ENCODE measurements around the gene AGAP1.

DNA sequence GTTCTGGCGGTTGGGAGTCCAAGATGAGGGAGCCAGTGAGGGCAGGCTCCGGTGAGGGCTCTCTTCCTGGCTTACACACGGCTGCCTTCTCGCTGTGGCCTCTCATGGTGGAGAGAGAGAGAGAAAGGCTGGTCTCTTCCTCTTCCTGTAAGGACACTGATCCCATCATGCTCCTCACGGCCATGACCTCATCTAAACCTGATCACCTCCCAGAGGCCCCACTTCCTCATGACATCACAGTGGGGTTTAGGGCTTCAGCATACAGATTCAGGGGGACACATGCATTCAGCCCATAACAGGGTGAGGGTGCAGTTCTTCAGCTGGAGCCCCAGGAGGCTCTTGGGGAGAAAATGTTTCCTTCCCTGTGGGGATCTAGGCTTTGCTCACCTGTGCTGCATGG, 29.2 kb downstream of the AGAP1 start:
- TF ChIP-seq, protein P1, sequence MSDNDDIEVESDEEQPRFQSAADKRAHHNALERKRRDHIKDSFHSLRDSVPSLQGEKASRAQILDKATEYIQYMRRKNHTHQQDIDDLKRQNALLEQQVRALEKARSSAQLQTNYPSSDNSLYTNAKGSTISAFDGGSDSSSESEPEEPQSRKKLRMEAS (IDR thresholded peaks at IDR 0.05), result no peak
- no peak for TF ChIP-seq SP1 (IDR thresholded peaks at IDR 0.05)
- TF ChIP-seq, protein P2, sequence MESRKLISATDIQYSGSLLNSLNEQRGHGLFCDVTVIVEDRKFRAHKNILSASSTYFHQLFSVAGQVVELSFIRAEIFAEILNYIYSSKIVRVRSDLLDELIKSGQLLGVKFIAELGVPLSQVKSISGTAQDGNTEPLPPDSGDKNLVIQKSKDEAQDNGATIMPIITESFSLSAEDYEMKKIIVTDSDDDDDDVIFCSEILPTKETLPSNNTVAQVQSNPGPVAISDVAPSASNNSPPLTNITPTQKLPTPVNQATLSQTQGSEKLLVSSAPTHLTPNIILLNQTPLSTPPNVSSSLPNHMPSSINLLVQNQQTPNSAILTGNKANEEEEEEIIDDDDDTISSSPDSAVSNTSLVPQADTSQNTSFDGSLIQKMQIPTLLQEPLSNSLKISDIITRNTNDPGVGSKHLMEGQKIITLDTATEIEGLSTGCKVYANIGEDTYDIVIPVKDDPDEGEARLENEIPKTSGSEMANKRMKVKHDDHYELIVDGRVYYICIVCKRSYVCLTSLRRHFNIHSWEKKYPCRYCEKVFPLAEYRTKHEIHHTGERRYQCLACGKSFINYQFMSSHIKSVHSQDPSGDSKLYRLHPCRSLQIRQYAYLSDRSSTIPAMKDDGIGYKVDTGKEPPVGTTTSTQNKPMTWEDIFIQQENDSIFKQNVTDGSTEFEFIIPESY (IDR thresholded peaks at IDR 0.05), result no peak
- no peak for TF ChIP-seq TAF1 (conservative IDR thresholded peaks at IDR 0.05)
- TF ChIP-seq, protein P3, sequence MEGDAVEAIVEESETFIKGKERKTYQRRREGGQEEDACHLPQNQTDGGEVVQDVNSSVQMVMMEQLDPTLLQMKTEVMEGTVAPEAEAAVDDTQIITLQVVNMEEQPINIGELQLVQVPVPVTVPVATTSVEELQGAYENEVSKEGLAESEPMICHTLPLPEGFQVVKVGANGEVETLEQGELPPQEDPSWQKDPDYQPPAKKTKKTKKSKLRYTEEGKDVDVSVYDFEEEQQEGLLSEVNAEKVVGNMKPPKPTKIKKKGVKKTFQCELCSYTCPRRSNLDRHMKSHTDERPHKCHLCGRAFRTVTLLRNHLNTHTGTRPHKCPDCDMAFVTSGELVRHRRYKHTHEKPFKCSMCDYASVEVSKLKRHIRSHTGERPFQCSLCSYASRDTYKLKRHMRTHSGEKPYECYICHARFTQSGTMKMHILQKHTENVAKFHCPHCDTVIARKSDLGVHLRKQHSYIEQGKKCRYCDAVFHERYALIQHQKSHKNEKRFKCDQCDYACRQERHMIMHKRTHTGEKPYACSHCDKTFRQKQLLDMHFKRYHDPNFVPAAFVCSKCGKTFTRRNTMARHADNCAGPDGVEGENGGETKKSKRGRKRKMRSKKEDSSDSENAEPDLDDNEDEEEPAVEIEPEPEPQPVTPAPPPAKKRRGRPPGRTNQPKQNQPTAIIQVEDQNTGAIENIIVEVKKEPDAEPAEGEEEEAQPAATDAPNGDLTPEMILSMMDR (IDR thresholded peaks at IDR 0.05; ENCODE audit: low read depth, low read length, missing input control), result no peak
- no peak for TF ChIP-seq JUND (IDR thresholded peaks at IDR 0.05)
- TF ChIP-seq FOXA1 (IDR thresholded peaks at IDR 0.05), result no peak
- TF ChIP-seq YY1 (IDR thresholded peaks at IDR 0.05), result no peak
- no peak for TF ChIP-seq FOXA2 (IDR thresholded peaks at IDR 0.05)
- TF ChIP-seq, protein P4, sequence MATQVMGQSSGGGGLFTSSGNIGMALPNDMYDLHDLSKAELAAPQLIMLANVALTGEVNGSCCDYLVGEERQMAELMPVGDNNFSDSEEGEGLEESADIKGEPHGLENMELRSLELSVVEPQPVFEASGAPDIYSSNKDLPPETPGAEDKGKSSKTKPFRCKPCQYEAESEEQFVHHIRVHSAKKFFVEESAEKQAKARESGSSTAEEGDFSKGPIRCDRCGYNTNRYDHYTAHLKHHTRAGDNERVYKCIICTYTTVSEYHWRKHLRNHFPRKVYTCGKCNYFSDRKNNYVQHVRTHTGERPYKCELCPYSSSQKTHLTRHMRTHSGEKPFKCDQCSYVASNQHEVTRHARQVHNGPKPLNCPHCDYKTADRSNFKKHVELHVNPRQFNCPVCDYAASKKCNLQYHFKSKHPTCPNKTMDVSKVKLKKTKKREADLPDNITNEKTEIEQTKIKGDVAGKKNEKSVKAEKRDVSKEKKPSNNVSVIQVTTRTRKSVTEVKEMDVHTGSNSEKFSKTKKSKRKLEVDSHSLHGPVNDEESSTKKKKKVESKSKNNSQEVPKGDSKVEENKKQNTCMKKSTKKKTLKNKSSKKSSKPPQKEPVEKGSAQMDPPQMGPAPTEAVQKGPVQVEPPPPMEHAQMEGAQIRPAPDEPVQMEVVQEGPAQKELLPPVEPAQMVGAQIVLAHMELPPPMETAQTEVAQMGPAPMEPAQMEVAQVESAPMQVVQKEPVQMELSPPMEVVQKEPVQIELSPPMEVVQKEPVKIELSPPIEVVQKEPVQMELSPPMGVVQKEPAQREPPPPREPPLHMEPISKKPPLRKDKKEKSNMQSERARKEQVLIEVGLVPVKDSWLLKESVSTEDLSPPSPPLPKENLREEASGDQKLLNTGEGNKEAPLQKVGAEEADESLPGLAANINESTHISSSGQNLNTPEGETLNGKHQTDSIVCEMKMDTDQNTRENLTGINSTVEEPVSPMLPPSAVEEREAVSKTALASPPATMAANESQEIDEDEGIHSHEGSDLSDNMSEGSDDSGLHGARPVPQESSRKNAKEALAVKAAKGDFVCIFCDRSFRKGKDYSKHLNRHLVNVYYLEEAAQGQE (IDR thresholded peaks at IDR 0.05), result no peak
- no peak for TF ChIP-seq EGR1 (IDR thresholded peaks at IDR 0.05; ENCODE audit: low read depth in 2 of 2)

Data from liver (tissue), 3 donors.